ENCODE results near the gene CCDC102A.

CCDC102A gene

DNA sequence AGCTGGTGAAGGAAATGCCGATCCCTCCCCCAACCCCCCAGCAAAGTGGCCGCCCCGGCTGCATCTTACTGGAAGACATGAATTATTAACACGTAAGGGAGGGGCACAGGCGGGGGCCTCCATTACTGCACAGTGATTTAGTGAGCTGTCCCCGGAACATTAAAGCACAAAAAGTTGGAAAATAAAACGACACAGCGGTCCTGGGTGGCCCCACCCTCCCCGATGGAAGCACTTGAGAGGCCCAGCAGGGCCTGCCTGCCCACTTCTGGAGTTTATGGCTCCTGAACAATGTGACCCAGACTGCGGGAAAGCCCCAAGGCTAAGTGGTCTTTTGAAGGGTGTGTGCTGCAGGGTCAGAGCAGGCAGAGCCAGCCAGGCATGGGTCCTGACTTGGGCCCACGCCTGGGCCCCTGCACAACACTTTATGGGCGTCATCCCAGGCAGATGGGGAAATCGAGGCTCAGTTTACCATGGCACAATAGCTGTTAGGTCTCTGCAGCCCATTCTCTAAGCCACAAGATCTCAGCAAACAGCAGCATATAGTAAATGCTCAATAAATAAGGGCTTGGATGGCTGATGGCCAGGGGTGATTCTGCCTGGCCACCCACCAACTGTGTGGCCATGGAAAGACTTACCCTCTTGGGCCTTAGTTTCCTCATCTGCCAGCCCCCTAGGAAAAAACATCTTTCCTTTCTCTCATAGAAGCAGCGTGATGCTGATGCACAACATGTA, 22.8 kb downstream of the CCDC102A start:
- TF ChIP-seq ZNF274 (IDR thresholded peaks at IDR 0.05; ENCODE audit: low read depth, low read length): no peak

GRCh38 chr16:57512296-57513001, 23.9 kb downstream of the CCDC102A start:
- TF ChIP-seq ZNF274 (IDR thresholded peaks at IDR 0.05; ENCODE audit: low read depth, low read length): no peak
- H3K4me3 ChIP-seq (ENCODE audit: low read length): no peak overlapping the region

More for the DNA sequence above, 22.8 kb downstream of the CCDC102A start:
- no peak overlapping the region for H3K4me3 ChIP-seq (ENCODE audit: low read length)

GRCh38 chr16:57510016-57510871, 26.1 kb downstream of the CCDC102A start:
- H3K4me3 ChIP-seq (ENCODE audit: low read length): no peak overlapping the region
- TF ChIP-seq ZNF274 (IDR thresholded peaks at IDR 0.05; ENCODE audit: low read depth, low read length): no peak

DNA sequence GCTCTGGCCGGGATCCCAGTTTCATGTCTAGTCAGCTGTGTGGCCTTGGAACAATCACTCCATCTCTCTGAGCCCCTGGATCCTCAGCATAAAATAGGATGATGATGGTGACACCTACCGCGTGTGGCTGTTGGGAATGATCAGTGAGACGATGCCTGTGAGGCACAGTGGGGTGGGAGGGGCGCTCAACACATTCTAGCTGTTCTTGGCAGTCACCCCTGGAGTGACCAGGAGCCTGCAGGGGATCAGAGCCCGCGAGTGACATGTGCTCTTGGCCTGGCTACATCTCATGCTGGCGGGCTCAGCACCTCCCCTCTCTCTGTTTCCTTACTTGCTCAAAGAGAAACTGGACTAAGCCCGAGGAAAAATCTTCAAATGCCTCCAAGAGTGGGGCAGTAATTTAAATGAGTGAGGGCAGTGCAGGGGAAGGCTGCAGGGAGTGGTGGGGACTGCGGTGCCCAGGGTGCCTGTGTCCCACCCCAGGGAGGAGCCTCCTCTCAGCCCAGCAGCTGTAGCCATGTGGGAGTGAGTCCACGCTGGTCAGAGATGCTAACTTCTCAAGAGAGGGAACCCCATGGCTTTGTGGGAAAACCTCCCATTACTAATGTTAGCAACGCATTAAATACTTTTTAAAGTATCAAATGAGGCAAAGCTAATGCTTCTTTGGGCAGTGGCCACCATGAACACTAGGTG, 27.0 kb downstream of the CCDC102A start:
- TF ChIP-seq ZNF274 (IDR thresholded peaks at IDR 0.05; ENCODE audit: low read depth, low read length): no peak
- H3K4me3 ChIP-seq (ENCODE audit: low read length): no peak overlapping the region

DNA sequence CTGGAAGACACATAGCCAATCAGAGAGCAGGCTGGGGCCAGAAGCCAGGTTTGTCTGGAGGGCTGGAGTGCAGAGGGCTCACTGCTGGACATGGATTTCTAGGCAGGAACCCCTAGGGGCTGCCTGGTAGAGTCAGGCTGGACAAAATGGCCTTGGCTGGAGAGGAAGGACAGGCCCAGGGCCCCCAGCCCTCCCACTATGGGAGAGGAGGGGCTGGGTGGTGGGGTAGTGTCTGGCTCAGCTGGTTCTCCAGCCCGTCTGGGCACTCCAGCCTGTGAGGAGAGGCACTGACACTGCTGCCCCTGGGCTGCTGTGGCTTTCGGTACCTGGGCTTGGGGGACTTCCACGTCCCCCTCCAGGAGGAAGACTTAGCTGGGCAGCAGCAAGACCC, 28.3 kb downstream of the CCDC102A start:
- no peak overlapping the region for H3K4me3 ChIP-seq (ENCODE audit: low read length)

DNA sequence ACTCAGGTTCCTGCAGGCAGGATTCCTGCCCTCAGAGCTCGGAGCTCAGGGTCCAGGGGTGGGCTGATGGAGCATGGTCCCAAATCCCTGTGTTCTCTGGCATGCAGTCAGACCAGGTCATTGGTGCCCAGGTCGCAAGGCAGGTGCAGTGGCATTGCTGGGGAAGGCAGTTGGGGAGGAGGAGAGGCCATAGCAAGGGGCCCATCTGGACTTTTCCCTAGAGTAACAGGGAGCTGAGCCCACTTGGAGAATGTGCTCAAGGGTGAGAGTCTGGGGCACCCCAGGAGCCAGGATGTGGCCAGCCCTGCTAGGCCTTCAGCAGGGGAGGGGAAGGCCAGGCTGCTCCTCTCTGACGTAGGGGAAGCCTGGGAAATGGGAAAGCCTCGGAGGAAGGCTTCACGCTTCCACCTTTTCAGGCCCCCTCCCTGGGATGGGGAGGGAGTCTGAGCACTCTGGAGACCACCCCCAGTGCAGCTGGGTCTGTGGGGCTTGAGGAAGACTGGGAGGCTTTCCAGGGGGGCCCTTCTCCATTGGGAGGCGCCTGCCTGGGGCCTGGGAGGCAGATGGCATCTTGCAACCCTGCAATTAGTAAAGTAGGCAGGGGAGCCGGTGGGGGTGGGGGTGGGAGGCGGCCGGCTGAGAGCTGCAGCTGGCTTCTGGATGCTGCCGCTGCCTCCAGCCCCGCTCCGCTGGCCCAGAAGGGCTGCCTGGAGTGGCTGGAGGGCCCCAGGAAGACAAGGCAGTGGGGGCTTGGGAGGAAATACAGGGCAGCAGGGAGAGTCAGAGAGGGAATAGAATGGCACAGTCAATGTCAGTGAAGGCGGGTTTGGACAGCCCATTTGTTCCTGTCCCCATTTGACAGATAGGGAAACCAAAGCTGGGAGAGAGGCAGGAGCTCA, 29.0 kb downstream of the CCDC102A start:
- no peak for TF ChIP-seq ZNF274 (IDR thresholded peaks at IDR 0.05; ENCODE audit: low read depth, low read length)

More for the DNA sequence above, 28.3 kb downstream of the CCDC102A start:
- TF ChIP-seq ZNF274 (IDR thresholded peaks at IDR 0.05; ENCODE audit: low read depth, low read length): no peak

GRCh38 chr16:57505169-57505568, 31.2 kb downstream of the CCDC102A start:
- no peak for TF ChIP-seq ZNF274 (IDR thresholded peaks at IDR 0.05; ENCODE audit: low read depth, low read length)
- no peak overlapping the region for H3K4me3 ChIP-seq (ENCODE audit: low read length)

More for the DNA sequence above, 29.0 kb downstream of the CCDC102A start:
- H3K4me3 ChIP-seq (ENCODE audit: low read length): no peak overlapping the region

DNA sequence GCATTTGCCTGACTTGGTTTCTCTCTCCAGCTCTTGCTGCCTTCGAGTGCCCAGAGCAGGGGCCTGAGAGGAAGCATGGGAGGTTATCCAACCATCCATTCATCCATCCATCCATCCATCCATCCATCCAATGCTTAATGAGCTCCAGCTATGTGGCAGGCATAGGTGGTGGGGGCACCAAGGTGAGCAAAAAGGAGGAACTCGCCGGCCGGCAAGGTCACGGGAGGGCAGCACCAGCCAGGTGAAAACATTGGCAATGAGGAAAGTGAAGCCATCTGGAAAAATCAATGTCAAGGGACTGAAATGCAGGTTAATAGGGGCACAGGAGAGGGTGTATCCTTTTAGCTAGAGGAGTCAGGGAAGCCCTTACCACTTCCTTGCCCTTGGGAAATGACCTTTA, 31.9 kb downstream of the CCDC102A start:
- TF ChIP-seq ZNF274 (IDR thresholded peaks at IDR 0.05; ENCODE audit: low read depth, low read length): no peak
- no peak overlapping the region for H3K4me3 ChIP-seq (ENCODE audit: low read length)

GRCh38 chr16:57504001-57504400, 32.4 kb downstream of the CCDC102A start:
- no peak overlapping the region for H3K4me3 ChIP-seq (ENCODE audit: low read length)
- TF ChIP-seq ZNF274 (IDR thresholded peaks at IDR 0.05; ENCODE audit: low read depth, low read length): no peak

DNA sequence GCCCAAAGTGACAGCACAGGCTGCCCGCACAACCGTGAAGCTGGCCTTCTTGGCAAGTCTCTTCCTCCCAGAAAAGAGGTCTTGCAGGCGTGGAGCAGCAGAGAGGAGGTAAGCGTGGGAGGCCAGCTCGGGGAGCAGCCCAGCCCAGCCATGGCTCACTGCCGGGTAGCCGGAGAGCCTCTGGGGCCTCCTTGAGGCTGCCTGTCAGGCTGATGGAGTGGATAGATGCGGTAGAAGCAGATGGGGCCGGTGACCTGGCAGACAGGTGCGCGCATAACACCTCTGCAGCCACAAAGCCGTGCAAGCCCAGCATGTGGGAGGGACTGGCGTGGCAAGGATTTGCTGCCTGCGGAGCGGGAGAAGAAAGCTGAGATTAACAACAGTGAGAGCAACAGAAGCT, 33.0 kb downstream of the CCDC102A start:
- H3K4me3 ChIP-seq (ENCODE audit: low read length): no peak overlapping the region
- TF ChIP-seq ZNF274 (IDR thresholded peaks at IDR 0.05; ENCODE audit: low read depth, low read length): no peak

GRCh38 chr16:57502048-57502775, 34.2 kb downstream of the CCDC102A start:
- TF ChIP-seq ZNF274 (IDR thresholded peaks at IDR 0.05; ENCODE audit: low read depth, low read length): no peak
- no peak overlapping the region for H3K4me3 ChIP-seq (ENCODE audit: low read length)

- TF ChIP-seq ZNF274 (IDR thresholded peaks at IDR 0.05; ENCODE audit: low read depth, low read length): no peak
- no peak overlapping the region for H3K4me3 ChIP-seq (ENCODE audit: low read length)
These were observed 34.9 kb downstream of the CCDC102A start for GRCh38 chr16:57501492-57501891.
